Measurements from ENCODE around the gene SCFD2. TPM values are rescaled to one million over a fixed set of nuclear protein-coding genes. Genes with fewer than 3 reads are reported as not detected.

Gene SCFD2
- total RNA-seq, 1 donor from 2014 or later: 22.8 TPM

GRCh38 chr4:52991472-52991871 is 374.4 kb downstream of the SCFD2 start:
- Histone ChIP-seq H3K4me3 (no peak overlapping the region), H3K4me1 (peaks cover 8 to 19% of the 10 kb centered on the region in 2 donors), H3K9me3 (no peaks in the 10 kb centered on the region), H3K27me3 (no peaks in the 10 kb centered on the region), H3K36me3 (no peaks in the 10 kb centered on the region), H3K27ac (no peak overlapping the region)
- no peak for TF ChIP-seq CTCF (IDR thresholded peaks at IDR 0.05)
- DNase-seq (ENCODE audit: low spot score in 2 of 2): no peak
- intact Hi-C loops (cut with DNase I): no loop called here

- no peaks in the 10 kb centered on the region for H3K9me3 ChIP-seq
Observed at GRCh38 chr4:52990706-52991105, 375.2 kb downstream of the SCFD2 start.

GRCh38 chr4:52989865-52990264 is 376.0 kb downstream of the SCFD2 start:
- no peak for DNase-seq (ENCODE audit: low spot score in 2 of 2)
- Histone ChIP-seq H3K27me3 (no peaks in the 10 kb centered on the region), H3K36me3 (no peaks in the 10 kb centered on the region), H3K27ac (no peak overlapping the region), H3K4me3 (no peak overlapping the region), H3K9me3 (no peaks in the 10 kb centered on the region), H3K4me1 (peaks cover 0 to 11% of the 10 kb centered on the region in 2 donors)
- no peak for TF ChIP-seq CTCF (IDR thresholded peaks at IDR 0.05)
- intact Hi-C loops (cut with DNase I): no loop called here

More at GRCh38 chr4:52990706-52991105, 375.2 kb downstream of the SCFD2 start:
- no peak overlapping the region for H3K4me3 ChIP-seq
- no peak overlapping the region for H3K27ac ChIP-seq
- no peak for TF ChIP-seq CTCF (IDR thresholded peaks at IDR 0.05)
- DNase-seq (ENCODE audit: low spot score in 2 of 2): no peak
- H3K36me3 ChIP-seq: no peaks in the 10 kb centered on the region
- intact Hi-C loops (cut with DNase I): no loop called here
- H3K4me1 ChIP-seq: peaks cover 1 to 14% of the 10 kb centered on the region in 2 donors
- no peaks in the 10 kb centered on the region for H3K27me3 ChIP-seq

- Histone ChIP-seq H3K4me3 (no peak overlapping the region), H3K27me3 (no peaks in the 10 kb centered on the region), H3K36me3 (no peaks in the 10 kb centered on the region), H3K9me3 (no peaks in the 10 kb centered on the region), H3K27ac (no peak overlapping the region), H3K4me1 (peaks cover 0 to 6% of the 10 kb centered on the region in 2 donors)
- intact Hi-C loops (cut with DNase I): no loop called here
- no peak for TF ChIP-seq CTCF (IDR thresholded peaks at IDR 0.05)
- DNase-seq (ENCODE audit: low spot score in 2 of 2): no peak
Observed at GRCh38 chr4:52987392-52988056, 378.3 kb downstream of the SCFD2 start.

- H3K27me3 ChIP-seq: no peaks in the 10 kb centered on the region
- no peak for TF ChIP-seq CTCF (IDR thresholded peaks at IDR 0.05)
- no peaks in the 10 kb centered on the region for H3K9me3 ChIP-seq
- DNase-seq (ENCODE audit: low spot score in 2 of 2): no peak
- H3K4me3 ChIP-seq: no peak overlapping the region
- H3K4me1 ChIP-seq: peaks cover 0 to 6% of the 10 kb centered on the region in 2 donors
- H3K36me3 ChIP-seq: no peaks in the 10 kb centered on the region
- H3K27ac ChIP-seq: peak overlapping the region in 1 of 2 donors; percentile 59
- intact Hi-C loops (cut with DNase I): loop anchor here (5.0 kb wide), 2 partner anchors 117 to 262 kb away; no protein-coding TSS in a partner anchor
Observed at GRCh38 chr4:52984462-52984881, 381.4 kb downstream of the SCFD2 start.
